ENCODE data around the gene FAM111A. TPM values are rescaled to one million over a fixed set of nuclear protein-coding genes. Genes with fewer than 3 reads are reported as not detected.
"Not testable (repeated sequence)": the region's sequence is repeated elsewhere in the genome, so short reads cannot be mapped to it uniquely, and the experiment has no call there.

FAM111A gene
- total RNA-seq, 1 donor from 2014 or later = 10.8 TPM

- TF ChIP-seq CTCF (IDR thresholded peaks at IDR 0.05) = peak; percentile 45
- Mint-ChIP-seq H3K27me3 (ENCODE audit: low read depth) (peaks cover 43% of the 10 kb centered on the region), H3K27ac (ENCODE audit: unreplicated experiment) (no peak overlapping the region), H3K4me3 (ENCODE audit: unreplicated experiment) (peak overlapping the region; percentile 44), H3K9me3 (ENCODE audit: low read depth) (no peaks in the 10 kb centered on the region), H3K36me3 (ENCODE audit: low read depth) (no peaks in the 10 kb centered on the region), H3K4me1 (ENCODE audit: low read depth) (peaks cover 18% of the 10 kb centered on the region)
- DNase-seq (ENCODE audit: low spot score) = no peak
These were observed 40.3 kb upstream of the FAM111A start for GRCh38 chr11:59102259-59102765.

- Mint-ChIP-seq H3K4me1 (ENCODE audit: low read depth) (peaks cover 24% of the 10 kb centered on the region), H3K36me3 (ENCODE audit: low read depth) (no peaks in the 10 kb centered on the region), H3K4me3 (ENCODE audit: unreplicated experiment) (peak within 1 kb of the TSS; percentile 78), H3K9me3 (ENCODE audit: low read depth) (no peaks in the 10 kb centered on the region), H3K27me3 (ENCODE audit: low read depth) (peaks cover 13% of the 10 kb centered on the region), H3K27ac (ENCODE audit: unreplicated experiment) (no peak within 1 kb of the TSS)
- TF ChIP-seq CTCF (IDR thresholded peaks at IDR 0.05) = peak; percentile 51
- peak; percentile 92 for DNase-seq (ENCODE audit: low spot score)
These were observed 36.0 kb upstream of the FAM111A start, which contains the start of gene FAM111B for GRCh38 chr11:59106363-59107336. Gene FAM111B, plus strand, starts transcription at chr11:59107237. Its CDS starts 2,389 bp downstream, at chr11:59109626.

GRCh38 chr11:59107721-59108120, 34.9 kb upstream of the FAM111A start:
- not testable (repeated sequence) for H3K36me3 Mint-ChIP-seq (ENCODE audit: low read depth); DNase-seq (ENCODE audit: low spot score); H3K9me3 Mint-ChIP-seq (ENCODE audit: low read depth); H3K27ac Mint-ChIP-seq (ENCODE audit: unreplicated experiment); H3K27me3 Mint-ChIP-seq (ENCODE audit: low read depth)
- H3K4me1 Mint-ChIP-seq (ENCODE audit: low read depth) = peaks cover 18% of the 10 kb centered on the region
- peak overlapping the region; percentile 78 for H3K4me3 Mint-ChIP-seq (ENCODE audit: unreplicated experiment)

GRCh38 chr11:59112494-59112893, 30.2 kb upstream of the FAM111A start:
- Mint-ChIP-seq H3K27ac (ENCODE audit: unreplicated experiment) (no peak overlapping the region), H3K4me3 (ENCODE audit: unreplicated experiment) (no peak overlapping the region), H3K36me3 (ENCODE audit: low read depth) (peaks cover 2% of the 10 kb centered on the region), H3K9me3 (ENCODE audit: low read depth) (peaks cover 4% of the 10 kb centered on the region), H3K4me1 (ENCODE audit: low read depth) (peaks cover 4% of the 10 kb centered on the region), H3K27me3 (ENCODE audit: low read depth) (no peaks in the 10 kb centered on the region)
- DNase-seq (ENCODE audit: low spot score) = no peak
- TF ChIP-seq CTCF (IDR thresholded peaks at IDR 0.05) = no peak

GRCh38 chr11:59114344-59114743, 28.3 kb upstream of the FAM111A start:
- no peak for TF ChIP-seq CTCF (IDR thresholded peaks at IDR 0.05)

More at GRCh38 chr11:59114344-59114743, 28.3 kb upstream of the FAM111A start:
- peaks cover 8% of the 10 kb centered on the region for H3K36me3 Mint-ChIP-seq (ENCODE audit: low read depth)
- H3K27ac Mint-ChIP-seq (ENCODE audit: unreplicated experiment) = no peak overlapping the region
- H3K4me1 Mint-ChIP-seq (ENCODE audit: low read depth) = no peaks in the 10 kb centered on the region
- H3K9me3 Mint-ChIP-seq (ENCODE audit: low read depth) = peaks cover 19% of the 10 kb centered on the region
- no peaks in the 10 kb centered on the region for H3K27me3 Mint-ChIP-seq (ENCODE audit: low read depth)
- H3K4me3 Mint-ChIP-seq (ENCODE audit: unreplicated experiment) = no peak overlapping the region
- no peak for DNase-seq (ENCODE audit: low spot score)
